Measurements from ENCODE around the gene ACACB. TPM values are rescaled to one million over a fixed set of nuclear protein-coding genes. Genes with fewer than 3 reads are reported as not detected.
A peak's percentile ranks its signal among the peaks of the same experiment; 100 is the strongest.
"Not testable (repeated sequence)": the region's sequence is repeated elsewhere in the genome, so short reads cannot be mapped to it uniquely, and the experiment has no call there.

Gene ACACB
- polyA plus RNA-seq, 1 donor = 13.6 TPM

DNA sequence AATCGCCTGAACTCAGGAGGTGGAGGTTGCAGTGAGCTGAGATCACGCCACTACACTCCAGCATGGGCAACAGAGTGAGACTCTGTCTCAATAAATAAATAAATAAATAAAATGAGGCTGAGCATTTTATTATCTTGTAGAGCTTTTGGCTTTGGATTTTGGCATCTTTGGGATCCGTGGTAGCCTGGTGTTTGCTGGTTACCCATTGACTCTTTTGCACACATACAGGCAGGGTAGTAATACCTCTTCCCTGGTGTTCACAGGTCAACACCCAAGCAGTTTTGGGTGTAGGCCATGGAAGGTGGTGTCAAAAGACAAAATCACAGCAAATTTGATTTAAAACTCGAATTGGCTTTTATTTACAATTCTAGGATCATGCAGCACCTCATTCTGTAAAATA, 27.8 kb downstream of the ACACB start:
- no peak for DNase-seq

DNA sequence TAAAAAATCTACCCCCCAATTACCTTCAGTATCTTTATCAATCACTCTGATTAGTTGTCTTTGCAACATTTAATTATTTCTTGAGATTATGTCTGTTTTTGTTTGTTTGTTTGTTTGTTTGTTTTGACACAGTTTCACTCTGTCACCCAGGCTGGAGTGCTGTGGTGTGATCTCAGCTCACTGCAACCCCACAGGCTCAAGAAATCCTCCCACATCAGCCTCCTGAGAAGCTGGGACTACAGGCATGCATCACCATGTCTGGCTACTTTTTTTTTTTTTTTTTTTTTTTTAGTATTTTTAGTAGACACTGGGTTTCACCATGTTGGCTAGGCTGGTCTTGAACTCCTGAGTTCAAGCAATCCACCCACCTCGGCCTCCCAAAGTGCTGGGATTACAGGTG, 30.7 kb downstream of the ACACB start:
- DNase-seq = not testable (repeated sequence)

DNA sequence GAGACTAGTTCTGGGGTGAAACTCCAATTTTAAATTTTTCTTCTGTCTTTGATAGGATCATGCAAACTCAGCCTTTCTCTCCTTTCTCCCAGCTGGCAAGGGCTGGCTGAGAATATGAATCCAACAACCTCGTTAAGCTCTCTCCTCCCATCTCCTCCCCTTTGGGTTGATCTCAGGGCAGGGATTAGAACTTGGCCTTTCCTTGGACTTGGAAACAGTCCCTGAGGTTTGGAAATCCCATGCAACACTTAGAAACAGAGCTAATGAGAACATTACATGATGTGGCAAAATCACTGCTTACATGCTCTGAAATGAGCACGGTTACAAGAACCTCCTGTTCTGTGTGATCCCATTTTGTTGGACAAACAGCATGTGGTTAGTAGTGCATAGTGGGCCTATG, 31.6 kb downstream of the ACACB start:
- no peak for DNase-seq

DNA sequence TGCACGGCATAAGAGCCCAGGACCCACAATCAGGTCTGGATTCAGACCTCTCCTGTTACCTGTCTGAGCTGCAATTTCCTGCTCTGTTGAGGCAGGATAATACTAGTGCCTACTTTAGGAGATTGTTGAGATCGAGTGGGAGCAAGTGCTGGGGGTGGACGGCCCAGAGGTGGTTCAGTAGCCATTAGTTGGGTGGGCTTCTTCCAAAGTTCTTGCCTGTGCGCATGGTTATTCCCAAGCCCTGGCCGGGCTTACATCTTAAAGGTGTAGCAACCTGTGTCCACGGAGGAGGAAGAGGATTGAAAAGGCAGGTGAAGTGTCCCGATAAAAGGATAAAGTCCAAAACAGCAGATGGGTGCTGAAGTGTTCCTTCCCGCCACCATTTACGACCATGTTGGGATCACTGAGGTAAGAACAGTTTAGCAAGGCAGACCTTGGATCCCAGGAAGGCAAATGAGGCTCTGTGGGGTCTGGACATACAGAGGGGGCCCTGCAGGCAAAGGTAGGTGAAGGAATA, 33.8 kb downstream of the ACACB start:
- no peak for DNase-seq

DNA sequence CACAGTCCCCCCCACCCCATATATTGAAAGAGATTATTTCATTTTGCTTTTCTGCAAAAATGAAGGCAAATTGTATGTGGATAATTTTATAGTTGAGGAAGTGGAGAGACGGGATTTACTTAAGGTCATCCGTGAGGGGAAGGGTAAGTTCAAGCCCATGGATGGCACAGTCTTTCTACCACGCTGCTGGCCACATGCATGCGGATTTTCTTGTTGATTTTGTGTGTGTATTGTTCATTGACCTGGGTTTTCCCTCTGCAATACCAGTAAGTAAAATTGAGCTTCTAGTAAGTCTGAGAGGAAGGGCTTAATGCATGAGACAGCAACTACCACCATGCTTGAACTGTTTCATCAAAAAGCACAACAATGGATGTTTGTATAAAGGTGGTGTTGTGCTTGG, 35.1 kb downstream of the ACACB start:
- DNase-seq = no peak

DNA sequence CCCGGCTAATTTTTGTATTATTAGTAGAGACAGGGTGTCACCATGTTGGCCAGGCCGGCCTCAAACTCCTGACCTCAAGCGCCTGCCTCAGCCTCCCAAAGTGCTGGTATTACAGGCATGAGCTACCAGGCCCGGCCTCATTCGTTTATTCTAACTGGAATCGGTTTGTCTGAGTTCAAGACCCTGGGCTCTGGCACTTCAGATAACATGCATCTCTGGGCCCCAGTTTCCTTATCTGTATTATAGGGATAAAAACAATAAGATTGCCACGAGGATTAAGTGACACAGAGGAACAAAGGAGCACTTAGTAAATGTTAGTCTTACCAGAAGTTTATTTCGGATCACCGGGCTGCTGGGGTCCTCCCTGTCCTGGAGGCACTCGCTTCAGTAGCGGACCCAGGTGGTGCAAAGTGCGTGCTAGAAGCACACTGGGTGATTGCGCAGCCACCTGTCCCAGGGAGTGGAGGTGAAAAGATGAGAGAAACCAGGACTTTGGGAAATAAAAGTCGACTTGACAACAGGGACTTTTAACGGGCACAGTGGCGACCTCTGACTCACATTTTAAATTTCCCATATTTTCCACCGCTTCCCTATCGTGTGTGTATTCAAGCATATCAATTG, 37.5 kb downstream of the ACACB start:
- peak; percentile 18 for DNase-seq

DNA sequence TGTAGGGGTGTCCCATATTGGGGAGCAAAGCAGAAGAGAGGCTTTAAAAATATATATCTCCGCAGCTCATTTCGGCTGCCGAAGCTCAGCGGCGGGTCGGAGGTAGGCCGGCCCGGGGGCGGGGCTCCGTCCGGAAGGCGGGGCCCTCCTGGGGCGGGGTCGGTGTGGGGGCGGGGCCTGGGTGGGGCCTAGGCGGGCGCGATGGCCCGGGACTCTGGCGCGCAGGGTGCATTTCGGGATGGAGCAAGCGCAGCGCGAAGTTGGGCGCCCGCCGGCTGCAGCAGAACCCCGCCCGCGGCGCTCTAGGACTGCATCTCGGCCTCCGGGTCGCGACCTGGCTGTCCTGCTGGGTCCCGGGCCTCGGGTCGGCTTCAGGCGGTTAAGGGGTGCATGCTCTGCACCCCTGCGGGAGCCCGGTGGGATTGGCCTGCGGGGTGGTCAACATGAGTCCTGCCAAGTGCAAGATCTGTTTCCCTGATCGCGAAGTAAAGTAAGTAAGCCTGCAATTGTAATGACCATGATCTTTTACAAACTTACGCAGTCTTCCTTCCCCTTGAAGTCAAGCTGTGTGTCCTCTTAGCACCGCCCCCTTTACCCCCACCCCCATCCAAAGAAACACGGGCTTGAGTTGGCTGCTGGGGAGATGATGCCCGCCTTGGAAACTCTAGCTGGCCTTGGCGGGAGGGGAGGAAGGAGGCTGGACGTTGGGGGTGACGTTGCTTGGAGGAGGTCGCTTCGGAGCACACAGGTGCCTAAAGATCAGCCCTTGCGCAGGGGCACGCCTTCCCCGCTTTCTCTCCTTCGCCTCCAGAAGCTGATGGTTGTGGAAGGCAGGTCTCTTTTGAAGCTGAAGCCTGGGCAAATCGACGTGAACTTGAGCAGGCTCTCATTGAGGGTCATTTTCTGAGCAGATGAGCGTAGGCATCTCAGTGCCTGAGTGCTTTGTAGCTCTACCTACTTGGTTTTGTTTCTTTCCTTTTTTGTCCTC, 38.4 kb downstream of the ACACB start:
- peak; percentile 82 for DNase-seq

DNA sequence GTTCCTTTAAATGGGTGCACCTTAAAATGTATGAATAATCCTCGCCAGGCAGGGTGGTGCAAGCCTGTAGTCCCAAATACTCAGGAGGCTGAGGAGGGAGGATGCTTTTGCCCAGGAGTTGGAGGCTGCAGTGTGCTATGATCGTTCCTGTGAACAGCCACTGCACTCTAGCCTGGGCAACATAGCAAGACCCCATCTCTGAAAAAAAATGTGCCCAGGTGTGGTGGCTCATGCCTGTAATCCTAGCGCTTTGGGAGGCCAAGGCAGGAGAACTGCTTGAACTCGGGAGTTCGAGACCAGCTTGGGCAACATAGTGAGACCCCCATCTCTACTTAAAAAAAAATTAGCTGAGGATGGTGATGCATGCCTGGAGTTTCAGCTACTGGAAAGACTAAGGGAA, 39.6 kb downstream of the ACACB start:
- DNase-seq = no peak

DNA sequence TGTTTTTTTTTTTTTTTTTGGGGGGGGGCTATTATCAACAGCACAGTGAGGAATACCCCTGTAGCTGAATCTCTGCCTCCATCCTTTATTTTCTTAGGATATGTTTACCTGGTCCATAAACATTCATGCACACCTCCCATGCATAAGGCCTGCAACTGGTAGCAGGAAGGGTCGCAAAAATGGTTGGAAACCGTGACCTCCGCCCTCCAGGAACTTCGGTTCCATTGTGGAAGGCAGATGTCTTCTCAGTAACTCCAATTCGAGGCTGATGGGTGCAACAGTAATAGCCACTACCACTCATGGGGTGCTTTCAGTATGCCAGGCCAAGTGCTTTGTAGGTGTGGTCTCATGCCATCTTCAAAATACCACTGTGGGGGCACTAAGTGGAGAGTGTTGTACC, 40.2 kb downstream of the ACACB start:
- DNase-seq = no peak

DNA sequence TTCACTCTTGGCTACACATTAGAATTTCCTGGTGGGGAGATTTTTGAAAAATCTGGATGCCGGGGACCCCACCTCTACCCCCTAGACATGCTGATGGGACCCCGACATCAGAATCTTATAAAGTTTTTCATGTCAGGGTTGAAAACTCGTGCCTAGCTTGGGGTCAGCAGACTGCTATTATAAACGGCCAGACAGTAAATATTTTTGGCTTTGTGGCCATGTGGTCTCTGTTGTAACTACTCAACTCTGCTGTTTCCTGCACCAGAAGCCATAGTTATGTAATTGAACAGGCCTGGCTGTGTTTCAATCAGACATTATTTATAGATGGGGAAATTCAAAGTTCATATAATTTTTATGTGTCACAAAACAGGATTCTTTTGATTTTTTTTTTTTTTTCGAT, 41.6 kb downstream of the ACACB start:
- no peak for DNase-seq

DNA sequence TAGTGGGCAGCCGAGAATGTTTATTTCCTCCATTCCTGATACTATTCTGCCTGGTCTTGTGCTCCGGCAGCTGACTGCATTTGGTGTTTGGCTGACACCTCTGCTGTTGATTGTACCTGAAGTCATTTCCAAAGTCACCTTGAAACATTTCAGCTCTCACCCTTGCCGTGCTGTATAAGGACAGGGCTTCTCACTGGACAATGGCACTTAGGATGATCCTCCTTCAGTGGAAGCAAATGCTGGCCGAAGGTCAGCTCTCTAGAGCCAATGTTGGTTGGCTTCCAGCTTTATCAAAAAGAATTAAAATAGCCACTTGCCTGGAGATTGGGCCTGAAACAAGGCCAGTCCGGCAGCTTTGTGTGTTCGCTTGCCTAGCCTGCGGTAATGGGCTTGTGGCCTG, 44.0 kb downstream of the ACACB start:
- no peak for DNase-seq

DNA sequence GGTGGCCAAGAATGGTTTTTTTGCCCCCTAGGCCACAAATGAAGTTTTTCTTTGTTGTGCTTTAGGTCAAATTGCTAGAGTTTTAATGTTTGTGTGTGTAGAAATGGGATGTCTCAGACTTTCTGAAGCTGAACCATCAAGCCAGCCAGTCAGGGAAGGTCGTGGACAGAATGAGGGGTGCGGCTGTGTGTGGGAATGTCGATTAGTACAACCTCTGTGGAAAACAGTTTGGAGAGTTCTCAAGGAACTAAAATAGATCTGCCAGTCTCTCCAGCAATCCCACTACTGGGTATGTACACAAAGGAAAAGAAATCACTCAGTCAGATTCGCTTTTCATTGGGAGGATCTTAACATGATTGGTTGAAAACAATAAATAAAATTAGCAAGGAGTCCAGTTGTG, 44.5 kb downstream of the ACACB start:
- no peak for DNase-seq

DNA sequence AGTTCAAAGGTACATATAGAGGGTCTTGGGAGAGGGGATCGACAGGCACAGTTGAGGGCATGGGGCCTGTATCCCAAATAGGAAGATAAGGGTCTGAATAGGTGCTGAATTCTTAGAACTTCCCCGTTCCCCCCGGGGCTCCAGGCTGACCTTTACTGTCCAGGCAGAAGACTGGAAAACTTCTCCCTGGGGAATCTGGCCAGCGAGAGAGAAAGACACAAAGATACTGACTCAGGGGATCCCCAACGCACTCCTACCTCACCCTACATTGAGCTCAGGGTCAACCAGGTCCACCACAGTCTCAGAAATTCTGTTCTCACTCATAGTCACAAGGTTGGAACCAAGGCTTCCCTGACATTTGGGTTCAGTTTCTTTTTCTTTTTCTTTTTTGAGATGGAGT, 46.2 kb downstream of the ACACB start:
- DNase-seq = no peak

DNA sequence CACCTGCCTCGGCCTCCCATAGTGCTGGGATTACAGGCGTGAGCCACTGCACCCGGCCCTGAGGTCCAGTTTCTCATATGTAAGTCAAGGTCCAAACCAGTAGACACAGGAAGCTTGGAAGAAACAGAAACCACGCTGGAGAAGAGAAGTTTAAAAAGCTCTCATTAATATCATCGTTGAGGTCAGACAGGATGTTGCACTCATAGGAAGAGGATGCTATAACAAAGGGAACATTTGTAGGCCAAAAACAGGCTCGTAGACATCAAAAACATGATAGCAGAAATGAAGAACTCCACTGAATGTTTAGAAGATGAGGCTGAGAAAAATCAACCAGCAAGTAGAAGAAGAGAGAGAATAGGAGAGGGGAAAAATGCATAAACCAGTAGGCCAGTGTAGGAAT, 46.8 kb downstream of the ACACB start:
- no peak for DNase-seq

DNA sequence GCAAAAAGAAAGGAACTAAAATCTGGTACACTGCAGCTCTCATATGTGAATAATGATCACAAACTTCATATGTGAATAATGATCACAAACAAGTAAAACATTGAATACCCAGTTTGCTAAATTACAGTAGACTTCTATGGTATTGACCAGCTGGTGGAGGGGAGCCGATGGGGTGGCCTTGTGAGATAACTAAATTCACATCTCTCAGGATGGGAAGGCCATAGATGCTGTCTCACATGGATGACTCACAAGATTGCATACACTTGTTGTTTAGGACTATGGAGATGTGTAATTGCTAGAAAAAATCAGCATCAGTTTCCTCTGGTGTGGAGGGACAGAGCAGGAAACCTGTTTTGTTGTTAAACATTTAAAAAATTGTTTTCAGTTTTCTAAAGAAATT, 49.2 kb downstream of the ACACB start:
- no peak for DNase-seq

DNA sequence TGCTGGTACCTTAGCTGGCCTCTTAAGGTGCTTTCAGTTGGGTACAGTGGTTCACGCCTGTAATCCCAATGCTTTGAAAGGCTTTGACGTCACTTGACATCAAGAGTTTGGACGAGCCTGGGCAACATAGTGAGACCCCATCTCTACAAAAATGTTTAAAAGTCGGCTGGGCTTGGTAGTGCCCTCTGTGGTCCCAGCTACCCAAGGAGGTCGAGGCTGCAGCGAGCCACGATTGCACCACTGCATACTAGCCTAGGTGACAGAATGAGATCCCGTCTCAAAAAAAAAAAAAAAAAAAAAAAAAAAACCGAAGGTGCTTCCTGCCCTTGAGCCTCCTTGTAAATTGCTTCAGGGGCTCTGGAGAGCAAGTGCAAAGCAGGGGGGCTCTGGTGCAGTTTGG, 50.0 kb downstream of the ACACB start:
- DNase-seq = no peak

DNA sequence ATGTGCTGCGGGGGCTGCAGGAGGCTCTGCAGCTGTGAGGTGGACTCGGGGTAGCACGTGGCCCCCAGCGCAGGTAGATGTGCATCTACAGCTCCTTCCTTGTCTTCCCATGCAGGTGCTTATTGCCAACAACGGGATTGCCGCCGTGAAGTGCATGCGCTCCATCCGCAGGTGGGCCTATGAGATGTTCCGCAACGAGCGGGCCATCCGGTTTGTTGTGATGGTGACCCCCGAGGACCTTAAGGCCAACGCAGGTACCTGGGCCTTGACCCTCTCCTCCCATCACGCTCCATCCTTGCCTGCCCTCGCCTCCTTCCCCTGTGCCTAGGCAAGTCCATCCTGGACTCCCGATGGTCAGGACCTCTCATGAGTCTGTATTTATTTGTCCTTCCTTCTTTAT, 51.4 kb downstream of the ACACB start:
- DNase-seq = no peak

DNA sequence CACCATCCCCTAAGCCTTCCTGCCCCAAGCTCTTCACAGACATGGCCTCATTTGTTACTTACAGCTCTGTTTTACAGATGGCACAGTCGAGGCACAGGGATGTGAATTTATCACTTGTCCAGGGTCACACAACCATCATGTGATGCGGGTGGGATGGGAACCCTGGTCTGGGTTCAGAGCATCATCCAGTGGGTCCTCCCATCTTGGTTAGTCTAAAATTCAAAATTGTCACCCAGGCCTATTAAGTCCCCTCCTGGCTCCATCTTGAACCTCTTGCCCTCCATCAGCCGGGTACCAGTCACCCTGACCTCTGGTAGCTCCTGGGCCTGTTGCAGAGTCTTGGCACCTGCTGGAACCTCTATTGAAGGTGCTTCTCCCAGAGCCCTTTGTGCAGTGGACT, 52.9 kb downstream of the ACACB start:
- DNase-seq = no peak

DNA sequence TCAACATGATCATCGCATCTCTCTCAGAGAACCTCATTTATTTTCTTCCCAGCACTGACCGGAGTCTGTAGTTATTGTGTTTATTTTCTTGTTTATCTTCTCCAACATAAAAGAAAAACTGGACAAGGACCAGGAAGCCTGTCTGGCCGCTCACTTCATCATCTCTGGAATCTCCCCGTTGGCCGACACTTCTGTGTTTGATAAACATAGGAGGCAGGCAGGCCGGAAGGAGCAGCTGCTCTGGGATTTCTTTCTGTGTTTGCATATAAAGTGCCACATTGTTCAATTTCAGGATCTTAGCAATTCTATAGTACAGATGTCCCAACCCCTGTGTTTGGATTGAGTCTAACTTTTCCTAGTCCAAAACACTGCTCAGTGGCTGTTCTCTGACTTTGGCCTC, 53.3 kb downstream of the ACACB start:
- no peak for DNase-seq

DNA sequence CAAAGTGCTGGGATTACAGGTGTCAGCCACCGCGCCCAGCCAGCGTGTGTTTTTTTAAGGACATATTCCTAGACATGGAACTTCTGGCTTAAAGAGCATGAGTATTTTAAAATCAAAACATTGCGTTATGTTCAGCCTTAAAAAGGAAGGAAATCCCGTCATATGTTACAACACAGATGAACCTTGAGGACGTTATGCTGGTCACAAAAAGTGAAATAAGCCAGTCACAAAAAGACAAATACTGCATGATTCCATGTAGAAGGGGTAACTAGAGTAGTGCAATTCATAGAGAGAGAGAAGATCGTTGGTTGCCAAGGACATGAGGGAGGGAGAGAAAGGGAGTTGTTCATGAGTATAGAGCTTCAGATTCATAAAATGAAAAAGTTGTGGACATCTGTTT, 53.9 kb downstream of the ACACB start:
- DNase-seq = no peak

DNA sequence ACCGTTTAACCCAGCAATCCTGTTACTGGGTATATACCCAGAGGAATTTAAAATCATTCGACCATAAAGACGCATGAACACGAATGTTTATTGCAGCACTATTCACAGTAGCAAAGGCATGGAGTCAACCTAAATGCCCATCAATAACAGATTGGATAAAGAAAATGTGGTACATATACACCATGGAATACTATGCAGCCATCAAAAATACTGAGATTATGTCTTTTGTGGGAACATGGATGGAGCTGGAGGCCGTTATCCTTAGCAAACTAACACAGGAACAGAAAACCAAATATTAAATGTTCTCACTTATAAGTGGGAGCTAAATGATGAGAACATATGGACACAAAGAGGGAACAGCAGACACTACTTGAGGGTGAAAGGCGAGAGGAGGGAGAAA, 56.4 kb downstream of the ACACB start:
- not testable (repeated sequence) for DNase-seq

DNA sequence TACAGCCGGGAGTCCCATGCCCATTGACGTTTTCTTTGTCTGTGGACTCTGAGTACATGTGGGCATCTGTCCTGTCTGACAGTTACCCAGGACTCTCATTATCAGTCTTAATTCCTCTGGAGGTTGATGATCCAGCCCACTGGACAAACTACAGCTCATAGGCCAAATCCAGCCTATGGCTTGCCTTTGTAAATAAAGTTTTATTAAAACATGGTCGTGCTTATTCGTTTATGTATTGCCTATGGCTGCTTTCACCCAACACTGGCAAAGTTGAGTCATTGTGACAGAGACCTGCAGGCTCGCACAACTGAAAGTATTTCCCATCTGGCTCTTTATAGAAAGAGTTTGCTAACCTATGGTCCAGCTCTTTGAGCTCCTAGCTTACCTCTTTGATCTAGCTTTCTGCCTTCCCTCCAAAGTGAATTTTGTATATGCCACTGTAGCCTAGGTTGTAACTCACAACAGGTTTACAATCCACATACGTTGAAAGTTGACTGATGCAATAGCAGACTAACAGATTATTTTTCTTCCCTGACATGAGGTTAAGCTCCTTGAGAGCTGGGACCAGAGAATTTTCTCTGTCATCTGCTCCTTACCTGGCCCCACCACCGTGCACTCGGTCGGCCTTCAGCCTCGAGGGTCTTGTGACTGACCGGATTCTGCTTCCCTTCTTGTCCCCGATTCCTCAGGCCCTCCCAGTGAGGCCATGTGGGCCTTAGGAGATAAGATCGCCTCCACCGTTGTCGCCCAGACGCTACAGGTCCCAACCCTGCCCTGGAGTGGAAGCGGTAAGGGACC, 57.3 kb downstream of the ACACB start:
- no peak for DNase-seq

DNA sequence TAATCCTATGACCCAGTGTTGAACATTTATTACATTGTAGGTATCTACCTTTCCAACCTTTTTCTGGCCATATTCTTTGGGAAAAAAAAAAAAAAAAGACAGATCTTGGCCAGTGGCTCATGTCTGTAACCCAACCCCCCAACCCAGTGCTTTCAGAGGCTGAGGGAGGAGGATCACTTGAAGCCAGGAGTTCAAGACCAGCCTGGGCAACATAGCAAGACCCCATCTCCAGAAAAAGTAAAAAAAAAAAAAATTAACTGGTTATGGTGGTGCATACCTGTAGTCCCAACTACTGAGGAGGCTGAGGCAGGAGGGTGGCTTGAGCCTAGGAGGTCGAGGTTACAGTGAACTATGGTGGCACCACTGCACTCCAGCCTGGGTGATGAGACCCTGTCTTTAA, 58.1 kb downstream of the ACACB start:
- DNase-seq = no peak
